Activated T-cell treated with anti-CD3 and anti-CD28 coated beads, Interleukin-2, amount 50 U/mL, for 4 hours (primary cell): ENCODE measurements around the gene AQP10. TPM values are rescaled to one million over a fixed set of nuclear protein-coding genes. Genes with fewer than 3 reads are reported as not detected.
"Not testable (repeated sequence)": the region's sequence is repeated elsewhere in the genome, so short reads cannot be mapped to it uniquely, and the experiment has no call there.

Source experiments
- ATAC-seq, 2 donors: fragments of 200-7000 bp; cut with Tn5 transposase; one replicate each; pipeline ENCODE4 v1.10.0; 2021
- DNase-seq: peaks from one replicate; pipeline ENCODE4 v3.0.0-alpha.2; 2020
- H3K27me3 Mint-ChIP-seq: one replicate; pipeline ENCODE4 v1.8.0; 2021; ENCODE audit warnings: low read depth, mixed read lengths
- H3K36me3 Mint-ChIP-seq: one replicate; pipeline ENCODE4 v1.8.0; 2022; ENCODE audit warnings: mixed read lengths; ENCODE audit not compliant: insufficient read depth
- H3K4me1 Mint-ChIP-seq: one replicate; pipeline ENCODE4 v1.8.0; 2021; ENCODE audit warnings: low read depth, mixed read lengths
- H3K4me3 Mint-ChIP-seq: one replicate; pipeline ENCODE4 v1.8.0; 2021; ENCODE audit warnings: mild to moderate bottlenecking, moderate library complexity, mixed read lengths
- H3K9me3 Mint-ChIP-seq: one replicate; pipeline ENCODE4 v1.8.0; 2021; ENCODE audit warnings: mixed read lengths
- total RNA-seq, 3 donors: library from RNA; stranded (reverse); gene quantifications; one replicate each; pipeline ENCODE4 v1.2.1, GENCODE V29; 2021

The AQP10 gene
- total RNA-seq, 3 donors from 2014 or later, result not detected

DNA sequence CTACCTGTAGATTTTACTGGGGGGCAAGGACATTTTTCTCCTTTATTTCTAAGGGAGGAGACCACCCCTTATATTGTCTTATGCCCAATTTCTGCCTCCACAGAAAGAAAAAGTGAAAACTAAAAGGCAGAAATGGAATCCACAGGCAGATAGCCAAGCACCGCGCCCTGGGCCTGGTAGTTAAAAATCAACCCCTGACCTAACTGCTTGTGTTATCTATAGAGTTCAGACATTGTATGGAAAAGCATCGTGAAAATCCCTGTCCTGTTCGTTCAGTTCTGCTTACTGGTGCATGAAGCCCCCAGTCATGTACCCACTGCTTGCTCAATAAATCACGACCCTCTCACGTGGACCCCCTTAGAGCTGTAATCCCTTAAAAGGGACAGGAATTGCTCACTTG lies 50.5 kb downstream of the AQP10 start:
- H3K36me3 Mint-ChIP-seq, result no peaks in the 10 kb centered on the region
- ATAC-seq (no peak), DNase-seq (no peak)
- H3K4me3 Mint-ChIP-seq, result no peak overlapping the region
- H3K9me3 Mint-ChIP-seq, result no peaks in the 10 kb centered on the region
- H3K4me1 Mint-ChIP-seq, result peaks cover 4% of the 10 kb centered on the region
- H3K27me3 Mint-ChIP-seq, result no peaks in the 10 kb centered on the region

DNA sequence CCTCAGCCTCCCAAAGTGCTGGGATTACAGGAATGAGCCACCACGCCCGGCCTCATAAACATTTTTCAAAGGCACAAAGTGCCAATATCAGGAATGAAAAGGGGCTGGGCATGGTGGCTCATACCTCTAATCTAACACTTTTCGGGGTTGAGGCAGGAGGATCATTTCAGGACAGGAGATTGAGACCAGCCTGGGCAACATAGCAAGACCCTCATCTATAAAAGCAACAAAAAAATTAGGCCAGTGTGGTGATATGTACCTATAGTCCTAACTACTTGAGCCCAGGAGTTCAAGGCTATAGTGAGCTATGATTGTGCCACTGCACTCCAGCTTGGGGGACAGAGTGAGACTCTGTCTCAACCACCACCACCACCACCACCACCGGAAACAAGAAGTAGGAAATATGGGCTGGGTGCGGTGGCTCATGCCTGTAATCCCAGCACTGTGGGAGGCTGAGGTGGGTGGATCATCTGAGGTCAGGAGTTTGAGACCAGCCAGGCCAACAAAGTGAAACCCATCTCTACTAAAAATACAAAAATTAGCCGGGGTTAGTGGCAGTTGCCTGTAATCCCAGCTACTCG lies 53.0 kb downstream of the AQP10 start:
- not testable (repeated sequence) for H3K4me3 Mint-ChIP-seq, H3K4me1 Mint-ChIP-seq, H3K9me3 Mint-ChIP-seq, H3K27me3 Mint-ChIP-seq, DNase-seq, H3K36me3 Mint-ChIP-seq
- peak; percentile 34 to 48 for ATAC-seq

Other genes starting within 250 kb of the AQP10 start
- under 1 TPM; 0.05 to 0.08 (median 0.08) TPM for gene NUP210L, start 166.0 kb upstream of the AQP10 start, total RNA-seq
- 100 to 1,000 TPM; 788 to 834 (median 808) TPM for gene TPM3, start 129.0 kb upstream of the AQP10 start, total RNA-seq
- not detected for gene CFAP141, start 114.8 kb upstream of the AQP10 start, total RNA-seq
- gene UBAP2L, start 100.1 kb upstream of the AQP10 start, total RNA-seq, result 100 to 1,000 TPM; 299 to 328 (median 318) TPM
- 100 to 1,000 TPM; 131 to 178 (median 157) TPM for gene HAX1, start 48.5 kb upstream of the AQP10 start, total RNA-seq
- 10 to 100 TPM; 73.1 to 74.9 (median 73.4) TPM for gene ATP8B2, start 4.4 kb downstream of the AQP10 start, total RNA-seq
- gene IL6R, start 84.2 kb downstream of the AQP10 start, total RNA-seq, result 10 to 100 TPM; 20.7 to 28.7 (median 24.1) TPM
- not detected for gene TDRD10, start 181.1 kb downstream of the AQP10 start, total RNA-seq
- under 1 TPM; 0.03 to 0.14 (median 0.05) TPM for gene SHE, start 181.3 kb downstream of the AQP10 start, total RNA-seq
- gene UBE2Q1, start 237.6 kb downstream of the AQP10 start, total RNA-seq, result 100 to 1,000 TPM in 2 of 3 donors, 10 to 100 TPM in 1; 99.0 to 106 (median 103) TPM
- gene CHRNB2, start 246.7 kb downstream of the AQP10 start, total RNA-seq, result under 1 TPM in 1 of 3 donors, not detected in 2; 0.14 TPM